NCI-H82 treated with DMSO at 0.1 percent for 48 hours (cell line): ENCODE results near the gene ASTN1.
A peak's percentile ranks its signal among the peaks of the same experiment; 100 is the strongest.

ENCODE experiments used
- DNase-seq: peaks from one replicate; lab custom pipeline; 2025; ENCODE audit not compliant: unreplicated experiment; lab: John Stamatoyannopoulos, UW

The ASTN1 gene

DNA sequence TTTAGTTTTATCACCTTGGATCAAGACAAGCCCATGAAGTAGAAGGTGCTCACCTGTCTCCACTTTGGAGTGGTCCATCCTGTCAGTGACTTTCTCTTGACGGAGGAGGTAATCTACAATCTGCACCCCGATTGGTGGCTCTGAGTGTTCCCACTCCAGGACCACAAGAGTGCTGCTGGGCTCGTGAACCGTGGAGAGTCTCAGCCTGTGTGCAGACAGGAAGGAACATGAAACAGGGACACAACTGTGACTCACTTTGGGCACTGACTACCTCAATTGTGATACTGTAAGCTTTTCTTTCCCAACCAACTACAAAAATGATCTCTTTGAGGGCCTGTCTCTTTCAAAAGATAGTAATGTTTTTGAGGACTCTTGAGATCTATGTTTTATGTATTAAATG, 280.2 kb downstream of the ASTN1 start:
- DNase-seq: no peak

DNA sequence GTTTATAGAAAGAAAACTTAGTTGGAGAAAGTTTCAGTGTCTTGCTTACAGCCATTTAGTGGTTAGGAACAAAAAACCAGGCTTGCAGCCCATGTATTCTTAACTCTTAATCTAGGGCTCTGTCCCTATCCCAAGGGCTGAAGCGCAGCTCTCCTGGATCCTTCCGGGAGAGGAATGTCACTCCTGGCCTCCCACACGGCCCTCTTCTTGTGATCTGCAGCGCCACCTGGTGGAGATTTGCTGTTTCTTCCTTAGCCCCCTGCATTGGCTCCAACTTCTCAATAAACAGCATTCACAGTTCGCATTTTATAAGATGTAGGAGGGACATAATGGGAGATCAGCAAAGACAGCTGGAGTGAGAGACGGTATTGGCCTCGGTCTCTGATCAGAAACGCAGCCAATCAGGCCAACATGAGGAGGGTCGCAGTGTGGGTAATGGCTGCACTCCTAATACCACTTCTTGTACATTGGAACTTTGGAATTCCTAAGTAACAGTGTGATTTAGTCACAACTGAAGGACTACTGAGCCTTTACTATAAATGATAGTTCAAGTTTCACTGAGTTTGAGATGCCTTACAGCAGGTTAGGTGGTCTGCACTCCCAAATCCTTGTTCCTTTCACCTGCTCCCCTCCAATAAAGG, 283.4 kb downstream of the ASTN1 start:
- DNase-seq: peak; percentile 73

DNA sequence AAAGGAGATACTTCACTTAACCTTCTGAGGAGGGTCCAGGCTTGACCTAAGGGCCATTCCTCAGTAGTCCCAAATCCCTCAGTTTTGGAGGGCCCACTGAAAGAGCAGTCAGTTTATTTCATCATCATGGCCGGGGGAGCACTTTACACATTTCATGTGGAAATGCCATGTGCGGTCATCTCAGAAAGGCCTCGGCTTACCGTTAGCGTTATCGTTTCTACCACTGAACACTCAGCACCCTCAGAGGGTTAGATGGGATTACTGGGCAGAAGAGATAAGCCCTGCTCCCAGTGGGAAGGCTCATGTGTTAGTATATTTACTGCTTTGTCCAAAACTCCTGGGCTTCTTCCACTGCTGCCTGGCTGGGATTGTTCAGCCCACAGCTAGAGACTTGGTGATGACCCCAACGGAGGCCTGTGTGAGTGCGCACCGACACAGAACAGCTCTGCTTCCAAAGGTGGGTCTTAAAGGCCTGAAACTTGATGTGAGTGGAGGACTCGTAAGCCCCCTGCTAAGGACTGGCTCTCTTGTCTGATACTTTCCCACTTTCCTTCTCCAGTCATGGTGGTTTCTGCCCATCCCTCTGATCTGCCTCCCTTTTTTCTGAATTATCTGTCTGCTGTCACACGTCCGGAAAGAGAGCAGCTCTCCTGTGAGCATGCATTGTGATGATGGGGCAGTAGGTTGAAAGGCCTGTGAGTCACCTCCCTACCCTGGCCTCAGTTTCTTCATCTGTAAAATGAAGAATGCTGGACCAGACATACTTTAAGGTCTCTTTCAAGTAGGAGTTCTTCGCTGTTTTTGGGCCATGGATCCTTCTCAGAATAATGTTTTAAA, 284.5 kb downstream of the ASTN1 start:
- DNase-seq: no peak

DNA sequence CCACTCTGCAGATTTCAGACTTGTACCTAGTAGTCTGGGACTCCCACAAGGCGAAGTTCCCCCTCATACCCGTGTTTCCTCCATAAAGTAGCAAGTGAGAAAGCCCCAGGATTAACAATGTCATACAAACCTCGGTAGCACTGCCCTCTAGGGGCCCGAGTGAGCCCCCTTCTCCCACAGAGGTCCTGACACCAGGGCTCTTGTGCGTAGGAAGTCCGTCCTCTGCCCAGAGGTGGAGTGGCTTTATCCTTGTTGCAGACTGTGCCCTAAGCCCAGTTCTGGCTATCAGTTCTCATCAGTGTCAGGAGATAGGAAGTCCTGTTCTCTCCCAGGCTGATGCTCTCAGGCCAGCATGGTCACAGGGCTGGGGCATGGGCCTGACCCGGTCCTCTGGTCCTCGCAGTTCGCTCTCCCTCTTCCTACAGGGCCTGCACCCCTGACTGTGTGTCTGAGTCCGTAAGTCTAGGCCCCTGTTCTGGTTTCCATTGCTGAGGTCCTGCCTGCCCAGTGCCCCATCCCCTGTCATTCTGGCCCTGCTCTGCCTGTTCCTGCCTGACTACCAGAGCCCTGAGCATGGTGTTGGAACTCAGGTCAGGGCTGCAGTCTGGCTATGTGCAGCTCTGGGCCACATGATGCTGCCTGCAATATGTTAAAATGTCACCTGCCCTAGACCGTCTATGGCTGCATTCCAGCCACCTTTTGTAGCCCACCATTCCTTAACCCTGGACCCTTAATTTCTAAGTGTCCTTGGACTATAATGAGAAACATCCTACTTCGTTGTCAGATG, 285.6 kb downstream of the ASTN1 start:
- DNase-seq: no peak

DNA sequence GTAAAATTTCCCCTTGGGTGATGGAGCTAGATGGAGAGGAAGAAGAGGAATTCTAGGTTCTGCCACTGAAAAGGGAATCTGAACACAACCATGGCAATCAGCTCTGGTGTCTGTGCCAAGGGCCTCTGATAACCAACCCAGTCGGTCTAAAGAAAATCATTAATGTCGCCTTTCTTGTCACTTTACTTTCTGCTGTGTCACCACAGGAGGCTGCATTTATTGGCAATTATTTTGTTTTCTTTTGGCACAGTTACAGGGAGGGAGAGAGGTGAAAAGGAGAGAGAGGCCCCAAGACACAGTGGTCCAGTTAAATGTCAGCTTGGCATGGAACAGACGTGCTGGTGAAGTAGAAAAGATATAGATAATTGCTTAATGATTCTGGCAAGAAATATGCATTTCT, 287.0 kb downstream of the ASTN1 start:
- no peak for DNase-seq

DNA sequence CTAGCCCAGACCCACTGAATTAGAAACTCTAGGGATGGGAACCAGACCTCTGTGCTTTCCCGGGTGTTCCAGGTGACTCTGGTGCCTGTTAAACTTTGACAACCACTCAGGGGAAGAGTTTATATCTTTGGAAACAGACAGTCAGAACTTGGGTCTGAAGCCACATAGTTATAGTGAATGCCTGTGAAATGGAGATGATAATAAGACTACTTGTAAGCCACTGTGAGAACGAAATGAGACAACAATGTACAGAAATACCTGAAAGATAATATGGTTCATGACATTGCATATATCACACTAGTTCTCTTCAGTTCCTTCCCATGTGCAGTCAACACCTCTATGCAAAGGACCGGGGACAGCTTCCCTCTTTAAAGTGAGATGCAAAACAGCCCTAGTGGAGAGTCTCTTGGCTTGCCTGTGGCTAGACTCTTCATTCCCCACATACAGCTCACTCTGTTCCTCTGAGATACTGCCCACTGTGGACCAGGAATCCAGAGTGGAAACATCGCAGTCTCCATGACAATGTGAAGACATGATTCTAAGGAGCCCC, 287.5 kb downstream of the ASTN1 start:
- DNase-seq: no peak

DNA sequence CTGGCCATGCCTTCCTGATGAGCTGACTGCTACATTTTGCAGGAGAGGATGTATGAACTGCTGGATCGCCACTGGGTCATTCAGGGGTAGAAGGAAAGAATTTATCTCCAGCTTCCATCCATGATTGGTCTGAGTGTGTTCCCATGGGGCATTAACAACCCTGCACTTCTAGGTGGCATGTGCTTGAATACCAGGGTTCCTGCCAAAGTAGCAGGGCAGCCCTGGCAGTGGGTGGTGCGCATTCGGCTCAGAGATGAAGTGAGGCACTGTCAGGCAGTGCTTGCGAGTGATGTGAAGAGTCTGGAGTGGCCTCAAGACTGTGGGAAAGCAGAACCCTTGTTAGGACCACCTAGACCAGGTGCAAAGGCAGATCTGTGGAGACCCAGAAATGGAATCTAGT, 294.9 kb downstream of the ASTN1 start:
- DNase-seq: no peak

DNA sequence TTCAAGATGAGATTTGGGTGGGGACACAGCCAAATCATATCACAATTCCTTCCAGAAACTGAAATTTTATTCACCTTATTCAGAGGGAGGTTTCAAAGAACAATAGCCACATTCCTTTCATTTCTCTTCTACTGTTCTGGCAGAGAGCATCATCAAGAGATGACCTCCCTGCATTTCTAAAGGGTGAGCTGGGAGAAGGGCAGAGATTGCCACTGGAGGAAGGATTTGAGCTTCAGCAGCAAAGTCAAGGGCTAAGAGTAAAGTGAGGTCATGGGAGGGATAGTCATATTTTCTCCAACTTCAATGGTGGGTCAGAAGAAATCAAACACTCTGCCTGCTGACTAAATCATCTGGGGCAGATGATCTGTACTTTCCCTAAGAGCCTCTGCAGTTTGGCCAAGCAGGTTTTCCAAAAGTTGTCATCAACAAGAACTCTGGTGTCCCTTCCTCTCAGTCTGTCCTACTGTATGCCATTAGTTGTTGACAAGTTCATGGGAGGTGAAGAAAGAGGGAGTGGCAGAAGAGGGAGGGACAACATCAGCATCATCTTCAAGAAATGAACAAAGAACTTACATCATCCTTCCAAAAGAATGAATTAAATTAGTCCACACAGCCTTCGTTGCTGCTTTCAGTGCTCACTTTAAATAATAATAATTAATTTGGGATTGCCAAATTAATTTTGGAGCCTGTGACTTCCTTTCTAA, 298.3 kb downstream of the ASTN1 start:
- no peak for DNase-seq

DNA sequence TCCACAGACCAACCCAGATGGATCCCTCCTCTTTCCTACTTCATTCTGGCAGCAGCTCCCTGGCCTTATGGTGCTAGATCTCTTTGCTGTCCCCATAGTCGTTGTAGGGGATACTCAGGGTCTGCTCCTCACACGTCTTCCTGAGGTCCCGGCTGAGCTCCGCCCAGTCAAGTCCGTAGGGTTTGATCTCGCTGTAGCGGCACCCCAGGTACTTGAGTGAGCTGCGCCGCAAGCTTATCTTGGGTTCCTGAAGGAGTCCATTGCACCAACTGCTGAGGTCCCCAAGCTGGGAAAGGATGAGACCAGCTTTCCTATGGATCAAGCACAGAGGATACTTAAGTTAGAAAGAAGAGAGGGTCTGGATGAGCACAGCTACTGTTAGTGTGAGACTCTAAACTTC, 300.3 kb downstream of the ASTN1 start:
- DNase-seq: no peak

DNA sequence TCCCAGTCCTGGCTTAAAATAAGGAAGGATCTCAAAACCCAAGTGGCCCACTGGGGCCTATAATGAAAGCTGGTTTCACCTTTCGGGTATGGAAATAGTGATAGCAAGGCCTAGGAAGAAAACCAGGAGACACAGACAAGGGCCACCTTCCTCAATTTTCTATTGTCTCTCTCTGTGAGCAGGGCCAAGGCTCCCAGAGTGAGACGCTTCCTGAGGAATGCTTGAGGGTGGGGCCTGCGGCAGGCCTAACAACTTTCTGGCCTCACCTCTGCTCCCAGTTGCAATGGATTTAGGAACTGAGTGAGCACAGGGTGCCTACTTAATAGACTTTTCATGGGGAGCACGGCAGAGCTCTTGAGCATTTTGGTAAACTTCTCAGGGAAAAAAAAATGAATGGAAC, 300.9 kb downstream of the ASTN1 start:
- no peak for DNase-seq

DNA sequence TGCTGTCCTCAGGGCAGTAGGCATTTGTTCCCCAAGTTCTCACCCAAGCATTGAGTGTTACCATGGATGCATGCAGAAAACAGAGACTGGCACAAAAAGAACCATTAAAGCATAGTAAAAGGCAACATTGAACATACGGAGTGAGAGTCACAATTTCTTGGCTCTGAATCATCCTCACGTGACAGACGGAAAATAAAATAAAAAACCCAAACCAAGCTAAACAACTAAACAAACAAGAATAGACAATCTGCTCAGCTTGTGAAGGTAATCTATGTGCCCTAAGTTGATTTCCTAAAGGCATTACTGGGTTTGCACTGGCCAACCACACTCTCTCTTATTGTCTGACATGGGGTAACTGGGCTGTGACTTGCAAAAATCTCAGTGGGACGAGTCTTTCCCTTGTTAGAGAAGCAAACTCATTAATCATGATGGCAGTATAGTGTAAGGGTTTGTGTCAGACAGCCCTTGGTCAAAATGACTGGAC, 306.0 kb downstream of the ASTN1 start:
- DNase-seq: no peak

DNA sequence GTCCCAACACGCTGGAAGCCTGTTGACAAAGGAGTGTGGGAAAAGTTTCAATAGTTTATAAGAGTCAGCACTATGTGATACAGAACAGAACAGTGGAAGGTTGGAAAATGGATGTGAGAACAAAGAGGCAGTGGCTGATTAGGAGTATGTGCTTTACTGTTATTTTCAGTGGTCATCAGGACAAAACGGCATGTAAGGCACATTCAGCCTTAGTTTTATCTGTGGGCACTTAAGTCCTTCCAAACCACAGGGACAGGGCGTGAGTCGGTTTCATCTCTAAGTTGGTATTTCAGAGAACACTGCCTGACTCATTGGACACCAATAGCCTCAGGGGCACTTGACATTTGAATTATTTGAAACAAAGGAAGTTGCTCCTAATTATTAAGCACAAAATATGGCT, 306.9 kb downstream of the ASTN1 start:
- no peak for DNase-seq

DNA sequence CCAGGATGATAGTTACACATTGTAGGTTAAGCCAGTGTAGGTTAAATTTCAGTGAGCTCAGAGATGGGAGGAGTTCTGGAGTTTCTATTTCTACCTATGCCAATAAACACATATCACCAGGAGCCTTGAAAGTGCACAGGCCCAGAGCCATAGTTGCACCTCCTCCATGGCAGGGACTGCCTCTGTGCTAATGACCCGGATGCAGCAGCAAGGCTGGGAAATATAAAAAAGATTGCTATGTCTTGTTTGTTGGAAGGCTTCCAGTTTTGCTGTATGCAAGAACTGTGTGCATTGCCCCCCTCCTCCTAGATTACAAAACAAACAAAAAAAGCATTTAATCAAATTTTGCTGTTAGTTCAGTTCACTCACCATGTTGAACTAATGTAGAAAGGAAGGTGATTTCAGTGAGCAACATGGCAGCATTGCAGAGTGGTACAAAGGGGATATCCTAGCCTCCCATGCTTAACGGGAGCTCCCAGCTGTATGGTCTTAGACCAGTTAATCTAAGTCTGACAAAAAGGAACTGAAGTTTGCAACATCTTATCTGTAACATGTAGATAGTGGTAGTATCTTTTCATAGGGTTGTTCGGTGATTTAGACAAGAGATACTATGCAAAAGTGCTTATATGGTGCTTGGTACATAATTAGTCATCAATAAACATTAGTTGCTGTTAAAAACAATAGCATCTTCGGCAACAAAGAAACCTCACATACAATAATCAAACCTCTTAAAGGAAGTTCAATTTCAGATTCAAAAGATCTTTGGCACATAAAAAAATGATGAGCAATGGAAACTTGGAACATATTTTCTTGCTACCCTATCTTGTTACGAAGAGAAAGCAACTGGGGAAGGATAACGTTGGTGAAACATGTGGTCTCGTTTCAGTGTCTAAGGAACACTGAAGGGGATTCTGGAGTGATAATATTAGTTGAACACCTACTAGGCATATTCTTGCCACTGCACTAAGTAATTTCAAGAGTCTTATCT, 309.5 kb downstream of the ASTN1 start:
- DNase-seq: no peak

DNA sequence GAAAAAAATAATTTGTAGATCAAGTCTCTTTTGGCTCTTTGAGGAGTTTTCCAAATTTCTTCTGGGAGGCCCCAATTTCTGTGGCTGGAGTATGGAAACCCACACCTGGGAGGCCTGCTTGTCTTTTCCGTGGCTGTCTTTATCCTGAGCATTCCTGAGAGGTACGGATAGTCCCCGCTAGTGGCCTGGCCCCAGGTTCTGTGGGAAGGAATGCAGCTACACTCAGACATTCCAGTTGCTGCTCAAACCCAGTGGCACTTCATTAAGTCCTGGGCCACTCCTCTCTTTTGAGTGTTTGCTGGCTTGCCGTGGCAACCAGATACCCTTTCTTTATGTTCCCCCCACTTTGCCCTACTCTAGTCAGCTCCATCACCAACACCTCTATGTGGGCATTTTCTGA, 310.4 kb downstream of the ASTN1 start:
- no peak for DNase-seq

DNA sequence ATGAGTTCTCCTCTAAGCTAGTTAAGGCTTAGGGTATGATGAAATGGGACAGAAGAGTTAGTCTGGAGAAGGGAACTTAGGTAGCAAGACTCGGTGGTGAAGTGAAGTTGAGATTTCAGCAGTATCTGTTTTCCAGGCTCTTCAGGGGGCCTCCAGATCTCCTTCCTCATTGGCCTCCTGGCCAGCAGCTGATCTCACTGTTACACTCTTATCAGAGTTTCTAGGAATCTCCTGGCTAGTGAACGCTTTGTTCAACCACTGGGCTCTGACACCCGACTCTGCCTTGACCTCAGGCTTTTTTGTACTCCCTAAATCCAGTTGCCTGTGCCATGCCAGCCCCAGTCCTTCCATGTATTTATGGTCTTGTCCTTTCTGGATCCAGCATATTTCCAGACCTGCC, 311.0 kb downstream of the ASTN1 start:
- no peak for DNase-seq

DNA sequence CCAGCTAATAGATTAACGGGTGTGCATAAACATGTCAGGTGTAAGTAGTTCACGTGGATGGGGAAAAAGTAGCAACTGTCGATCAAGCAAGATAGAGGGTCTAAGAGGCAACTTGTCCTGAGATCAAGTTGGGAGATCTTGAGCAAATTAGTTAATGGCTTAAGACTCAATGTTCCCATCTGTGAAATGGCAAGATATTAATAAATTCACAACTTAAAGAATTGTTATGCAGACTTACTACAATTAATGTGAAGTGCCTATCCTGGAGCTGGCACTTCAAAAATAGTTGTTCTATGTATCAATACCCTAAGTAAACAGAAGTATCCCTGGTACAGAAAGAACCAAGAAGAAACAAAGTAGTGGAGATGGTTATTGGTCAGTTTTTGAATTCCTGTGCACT, 312.4 kb downstream of the ASTN1 start:
- no peak for DNase-seq

DNA sequence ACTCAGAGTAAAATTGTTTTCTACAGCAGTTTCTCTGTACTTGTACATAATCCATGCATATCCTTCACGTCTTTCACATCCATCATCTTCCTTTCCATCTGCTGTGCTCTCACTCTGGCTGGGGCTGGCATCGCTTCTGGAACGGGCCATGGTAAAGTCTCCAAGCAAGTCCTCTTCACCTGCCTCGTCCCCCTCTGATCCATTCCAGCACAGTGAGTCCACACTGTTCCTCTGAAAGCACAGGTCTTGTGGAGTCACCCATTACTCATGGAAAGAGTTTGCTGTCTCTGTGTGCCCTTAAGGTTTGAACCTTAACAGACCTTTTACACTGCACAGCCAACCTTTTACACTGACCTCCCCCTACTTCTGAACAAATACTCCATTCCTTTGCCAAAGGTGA, 313.6 kb downstream of the ASTN1 start:
- DNase-seq: no peak

DNA sequence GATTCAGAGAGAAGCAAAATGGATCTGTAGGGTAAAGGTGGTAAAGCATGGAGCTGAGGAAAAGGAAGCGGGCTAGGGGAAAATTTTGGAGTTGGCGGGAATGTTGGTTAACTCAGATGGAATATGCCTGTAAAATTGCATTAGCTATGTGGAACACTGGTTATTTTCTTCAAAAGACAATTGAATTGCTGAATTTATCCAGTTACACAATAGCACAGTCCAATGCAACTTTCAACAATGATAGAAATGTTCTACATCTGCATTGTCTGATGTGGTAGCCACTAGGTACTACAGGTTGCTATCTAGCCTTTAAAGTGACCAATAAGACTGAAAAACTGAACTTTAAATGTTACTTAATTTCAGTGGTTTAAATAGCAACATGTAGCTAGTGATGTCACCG, 315.2 kb downstream of the ASTN1 start:
- no peak for DNase-seq

DNA sequence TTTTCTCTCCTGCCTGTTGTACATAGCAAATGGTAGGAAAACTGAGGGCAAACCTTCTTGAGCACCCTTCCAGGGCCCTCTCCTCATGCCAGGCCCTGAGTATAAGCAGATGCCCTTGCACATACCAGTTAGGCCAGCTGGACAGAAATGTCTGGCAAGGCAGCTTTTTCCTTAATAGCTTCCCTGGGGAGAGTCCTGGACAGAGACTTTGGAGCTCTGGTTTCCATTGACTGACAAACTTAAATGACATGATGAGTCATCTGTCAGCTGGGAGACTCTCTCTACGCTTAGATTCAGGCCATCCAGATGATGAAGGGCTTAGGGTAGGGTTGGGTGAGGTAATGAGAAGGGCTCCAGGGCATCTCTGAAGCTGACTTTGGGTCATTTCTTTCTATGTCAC, 317.5 kb downstream of the ASTN1 start:
- DNase-seq: no peak
